22Rv1 (cell line): ENCODE data around the gene CACNB4.

Source experiments
- ZFX ChIP-seq: fragments of 450-650 bp; IDR thresholded peaks from 2 replicates; pipeline ENCODE4 v1.6.1; 2017; ENCODE audit warnings: antibody characterized with exemption, borderline replicate concordance
- TF ChIP-seq, protein P1 (sequence below): fragments of 450-650 bp; IDR thresholded peaks from 2 replicates; pipeline ENCODE4 v1.5.1; 2017; ENCODE audit warnings: mild to moderate bottlenecking

- TF ChIP-seq, protein P1, sequence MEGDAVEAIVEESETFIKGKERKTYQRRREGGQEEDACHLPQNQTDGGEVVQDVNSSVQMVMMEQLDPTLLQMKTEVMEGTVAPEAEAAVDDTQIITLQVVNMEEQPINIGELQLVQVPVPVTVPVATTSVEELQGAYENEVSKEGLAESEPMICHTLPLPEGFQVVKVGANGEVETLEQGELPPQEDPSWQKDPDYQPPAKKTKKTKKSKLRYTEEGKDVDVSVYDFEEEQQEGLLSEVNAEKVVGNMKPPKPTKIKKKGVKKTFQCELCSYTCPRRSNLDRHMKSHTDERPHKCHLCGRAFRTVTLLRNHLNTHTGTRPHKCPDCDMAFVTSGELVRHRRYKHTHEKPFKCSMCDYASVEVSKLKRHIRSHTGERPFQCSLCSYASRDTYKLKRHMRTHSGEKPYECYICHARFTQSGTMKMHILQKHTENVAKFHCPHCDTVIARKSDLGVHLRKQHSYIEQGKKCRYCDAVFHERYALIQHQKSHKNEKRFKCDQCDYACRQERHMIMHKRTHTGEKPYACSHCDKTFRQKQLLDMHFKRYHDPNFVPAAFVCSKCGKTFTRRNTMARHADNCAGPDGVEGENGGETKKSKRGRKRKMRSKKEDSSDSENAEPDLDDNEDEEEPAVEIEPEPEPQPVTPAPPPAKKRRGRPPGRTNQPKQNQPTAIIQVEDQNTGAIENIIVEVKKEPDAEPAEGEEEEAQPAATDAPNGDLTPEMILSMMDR: no peak
- TF ChIP-seq ZFX: no peak
Observed at GRCh38 chr2:151887164-151887563, 211.7 kb downstream of the CACNB4 start.
